Measurements from ENCODE around the gene THOC6.
"Not testable (repeated sequence)": the region's sequence is repeated elsewhere in the genome, so short reads cannot be mapped to it uniquely, and the experiment has no call there.

- TF ChIP-seq TCF7L2 (IDR thresholded peaks at IDR 0.05; ENCODE audit: low read depth, low read length); SIN3A (IDR thresholded peaks at IDR 0.05; ENCODE audit: borderline replicate concordance, insufficient read depth, low read depth, low read length): not testable (repeated sequence)
- TF ChIP-seq, protein P1, sequence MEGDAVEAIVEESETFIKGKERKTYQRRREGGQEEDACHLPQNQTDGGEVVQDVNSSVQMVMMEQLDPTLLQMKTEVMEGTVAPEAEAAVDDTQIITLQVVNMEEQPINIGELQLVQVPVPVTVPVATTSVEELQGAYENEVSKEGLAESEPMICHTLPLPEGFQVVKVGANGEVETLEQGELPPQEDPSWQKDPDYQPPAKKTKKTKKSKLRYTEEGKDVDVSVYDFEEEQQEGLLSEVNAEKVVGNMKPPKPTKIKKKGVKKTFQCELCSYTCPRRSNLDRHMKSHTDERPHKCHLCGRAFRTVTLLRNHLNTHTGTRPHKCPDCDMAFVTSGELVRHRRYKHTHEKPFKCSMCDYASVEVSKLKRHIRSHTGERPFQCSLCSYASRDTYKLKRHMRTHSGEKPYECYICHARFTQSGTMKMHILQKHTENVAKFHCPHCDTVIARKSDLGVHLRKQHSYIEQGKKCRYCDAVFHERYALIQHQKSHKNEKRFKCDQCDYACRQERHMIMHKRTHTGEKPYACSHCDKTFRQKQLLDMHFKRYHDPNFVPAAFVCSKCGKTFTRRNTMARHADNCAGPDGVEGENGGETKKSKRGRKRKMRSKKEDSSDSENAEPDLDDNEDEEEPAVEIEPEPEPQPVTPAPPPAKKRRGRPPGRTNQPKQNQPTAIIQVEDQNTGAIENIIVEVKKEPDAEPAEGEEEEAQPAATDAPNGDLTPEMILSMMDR (IDR thresholded peaks at IDR 0.05) = not testable (repeated sequence)
Measured at GRCh38 chr16:3072576-3073263, 48.9 kb downstream of the THOC6 start.
